Adrenal gland (tissue), 5 donors: ENCODE results near the gene TMEM185B.

Source experiments
- POLR2A ChIP-seq, 2 donors: fragments of 450-650 bp; IDR thresholded peaks; one replicate each; pipeline ENCODE4 v1.6.1; 2017; ENCODE audit warnings: antibody characterized with exemption in 2 of 2, mild to moderate bottlenecking in 2 of 2, moderate library complexity in 1 of 2
- TF ChIP-seq, protein P1 (sequence below), 6 experiments: fragments of 450-650 bp in 4 of 6; fragments of 200-600 bp in 2 of 6; sonication (generic) in 1 of 6; IDR thresholded peaks; 1 replicate in 5 of 6; 2 replicates in 1 of 6; pipeline versions ENCODE4 v1.5.1 to v1.8.0; 2016 to 2021; ENCODE audit warnings: antibody characterized with exemption in 6 of 6, mild to moderate bottlenecking in 2 of 6, moderate library complexity in 1 of 6
- donor health status: DM: no; HTN: no; CAD: no.

DNA sequence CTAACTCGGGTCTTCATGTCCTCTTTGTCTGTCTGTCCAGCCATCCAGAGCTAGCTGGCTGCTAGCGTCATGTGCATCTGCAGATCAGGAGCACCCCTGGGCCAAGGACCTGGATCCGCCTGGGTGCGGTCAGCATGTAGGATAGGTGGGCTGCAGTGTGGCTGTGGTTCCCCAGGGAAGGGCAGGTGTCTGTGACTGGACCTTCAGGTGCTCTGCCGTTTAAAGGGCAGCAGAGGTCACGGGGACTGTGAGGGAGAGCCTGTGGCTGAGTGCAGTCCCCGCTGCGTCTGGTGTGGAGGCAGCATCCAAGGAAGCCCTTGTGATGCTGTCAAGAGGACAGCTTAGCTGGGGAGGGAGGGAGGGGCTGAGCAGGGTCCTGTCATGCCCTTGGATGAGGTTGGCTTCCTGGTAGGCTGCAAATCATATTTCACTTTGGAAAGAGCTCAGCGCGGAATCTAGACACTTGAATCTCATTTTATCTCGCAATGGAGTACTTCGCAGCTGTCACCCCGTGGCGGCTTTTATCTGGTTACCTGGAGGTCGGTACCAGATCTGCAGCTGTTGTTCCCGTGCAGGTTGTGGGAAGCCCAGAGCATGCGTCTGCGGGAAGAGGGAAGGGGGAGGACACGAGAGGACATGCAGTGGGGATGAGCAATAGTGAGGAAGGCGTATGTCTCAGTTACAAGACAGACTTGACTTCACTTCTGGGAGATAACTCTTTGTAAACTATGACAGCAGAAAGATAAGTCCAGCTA, 23.5 kb upstream of the TMEM185B start:
- no peak for TF ChIP-seq POLR2A (IDR thresholded peaks at IDR 0.05)
- TF ChIP-seq, protein P1, sequence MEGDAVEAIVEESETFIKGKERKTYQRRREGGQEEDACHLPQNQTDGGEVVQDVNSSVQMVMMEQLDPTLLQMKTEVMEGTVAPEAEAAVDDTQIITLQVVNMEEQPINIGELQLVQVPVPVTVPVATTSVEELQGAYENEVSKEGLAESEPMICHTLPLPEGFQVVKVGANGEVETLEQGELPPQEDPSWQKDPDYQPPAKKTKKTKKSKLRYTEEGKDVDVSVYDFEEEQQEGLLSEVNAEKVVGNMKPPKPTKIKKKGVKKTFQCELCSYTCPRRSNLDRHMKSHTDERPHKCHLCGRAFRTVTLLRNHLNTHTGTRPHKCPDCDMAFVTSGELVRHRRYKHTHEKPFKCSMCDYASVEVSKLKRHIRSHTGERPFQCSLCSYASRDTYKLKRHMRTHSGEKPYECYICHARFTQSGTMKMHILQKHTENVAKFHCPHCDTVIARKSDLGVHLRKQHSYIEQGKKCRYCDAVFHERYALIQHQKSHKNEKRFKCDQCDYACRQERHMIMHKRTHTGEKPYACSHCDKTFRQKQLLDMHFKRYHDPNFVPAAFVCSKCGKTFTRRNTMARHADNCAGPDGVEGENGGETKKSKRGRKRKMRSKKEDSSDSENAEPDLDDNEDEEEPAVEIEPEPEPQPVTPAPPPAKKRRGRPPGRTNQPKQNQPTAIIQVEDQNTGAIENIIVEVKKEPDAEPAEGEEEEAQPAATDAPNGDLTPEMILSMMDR (IDR thresholded peaks at IDR 0.05) = no peak
